Activated gamma-delta T cell (primary cell): ENCODE measurements around the gene CD99.

ENCODE experiments used
- DNase-seq: peaks from one replicate; lab custom pipeline; 2025; lab: John Stamatoyannopoulos, UW
- total RNA-seq, 2 donors: gene quantifications; one replicate each; lab custom pipeline; 2026; lab: John Stamatoyannopoulos, UW

Gene CD99
- 116 to 163 reads per million in 2 donors for total RNA-seq

- DNase-seq: no peak
These were observed at the start of gene CD99 for GRCh38 chrX:2690856-2691542. CD99 (plus strand) TSS chrX:2691295; CDS start chrX:2691361, 66 bp downstream.

- no peak for DNase-seq
These were observed 48.9 kb upstream of the CD99 start for GRCh38 chrX:2642146-2642545.

- DNase-seq: no peak
These were observed 48.3 kb upstream of the CD99 start for GRCh38 chrX:2642791-2643190.

GRCh38 chrX:2643880-2644279, 47.2 kb upstream of the CD99 start:
- DNase-seq: no peak

GRCh38 chrX:2645563-2645962, 45.5 kb upstream of the CD99 start:
- no peak for DNase-seq

- no peak for DNase-seq
These were observed 43.5 kb upstream of the CD99 start for GRCh38 chrX:2647627-2648026.

- DNase-seq: no peak
These were observed 41.1 kb upstream of the CD99 start for GRCh38 chrX:2650037-2650436.

- DNase-seq: no peak
These were observed 40.2 kb upstream of the CD99 start for GRCh38 chrX:2650865-2651264.

GRCh38 chrX:2652106-2652505, 39.0 kb upstream of the CD99 start:
- DNase-seq: no peak

- no peak for DNase-seq
These were observed 36.4 kb upstream of the CD99 start for GRCh38 chrX:2654436-2655340.

- DNase-seq: no peak
These were observed 34.7 kb upstream of the CD99 start for GRCh38 chrX:2656257-2656836.

GRCh38 chrX:2657532-2658113, 33.5 kb upstream of the CD99 start:
- DNase-seq: no peak

GRCh38 chrX:2658585-2659292, 32.4 kb upstream of the CD99 start:
- no peak for DNase-seq

- DNase-seq: no peak
These were observed 28.5 kb upstream of the CD99 start for GRCh38 chrX:2662586-2662985.

- no peak for DNase-seq
These were observed 26.6 kb upstream of the CD99 start for GRCh38 chrX:2664502-2664901.

GRCh38 chrX:2665387-2666304, 25.4 kb upstream of the CD99 start:
- no peak for DNase-seq

GRCh38 chrX:2666491-2666890, 24.6 kb upstream of the CD99 start:
- DNase-seq: no peak

GRCh38 chrX:2670978-2671377, 20.1 kb upstream of the CD99 start:
- DNase-seq: no peak

- no peak for DNase-seq
These were observed 19.0 kb upstream of the CD99 start for GRCh38 chrX:2672084-2672483.

GRCh38 chrX:2673611-2674010, 17.5 kb upstream of the CD99 start:
- no peak for DNase-seq
